PFSK-1 (cell line): Measurements from ENCODE around the gene OSBPL3.

Experiments used
- POLR2AphosphoS5 ChIP-seq: IDR thresholded peaks from 2 replicates; pipeline ENCODE4 v1.6.1; 2012; ENCODE audit warnings: low read depth, mild to moderate bottlenecking, control low read depth, low read length, moderate library complexity
- TAF1 ChIP-seq: IDR thresholded peaks from 2 replicates; pipeline ENCODE4 v1.6.1; 2012; ENCODE audit warnings: low read length, control low read depth, borderline replicate concordance; ENCODE audit not compliant: insufficient read depth
- TF ChIP-seq, protein P1 (sequence below), 2 experiments: IDR thresholded peaks; 2 replicates each; pipeline versions ENCODE4 v1.6.1 to v1.8.0; 2011 to 2012; ENCODE audit warnings: low read depth in 2 of 2, low read length in 2 of 2, control low read depth in 1 of 2, inconsistent platforms in 1 of 2, mild to moderate bottlenecking in 1 of 2, moderate library complexity in 1 of 2; ENCODE audit not compliant: insufficient read depth in 1 of 2

- TF ChIP-seq TAF1 (no peak), POLR2AphosphoS5 (no peak)
- TF ChIP-seq, protein P1, sequence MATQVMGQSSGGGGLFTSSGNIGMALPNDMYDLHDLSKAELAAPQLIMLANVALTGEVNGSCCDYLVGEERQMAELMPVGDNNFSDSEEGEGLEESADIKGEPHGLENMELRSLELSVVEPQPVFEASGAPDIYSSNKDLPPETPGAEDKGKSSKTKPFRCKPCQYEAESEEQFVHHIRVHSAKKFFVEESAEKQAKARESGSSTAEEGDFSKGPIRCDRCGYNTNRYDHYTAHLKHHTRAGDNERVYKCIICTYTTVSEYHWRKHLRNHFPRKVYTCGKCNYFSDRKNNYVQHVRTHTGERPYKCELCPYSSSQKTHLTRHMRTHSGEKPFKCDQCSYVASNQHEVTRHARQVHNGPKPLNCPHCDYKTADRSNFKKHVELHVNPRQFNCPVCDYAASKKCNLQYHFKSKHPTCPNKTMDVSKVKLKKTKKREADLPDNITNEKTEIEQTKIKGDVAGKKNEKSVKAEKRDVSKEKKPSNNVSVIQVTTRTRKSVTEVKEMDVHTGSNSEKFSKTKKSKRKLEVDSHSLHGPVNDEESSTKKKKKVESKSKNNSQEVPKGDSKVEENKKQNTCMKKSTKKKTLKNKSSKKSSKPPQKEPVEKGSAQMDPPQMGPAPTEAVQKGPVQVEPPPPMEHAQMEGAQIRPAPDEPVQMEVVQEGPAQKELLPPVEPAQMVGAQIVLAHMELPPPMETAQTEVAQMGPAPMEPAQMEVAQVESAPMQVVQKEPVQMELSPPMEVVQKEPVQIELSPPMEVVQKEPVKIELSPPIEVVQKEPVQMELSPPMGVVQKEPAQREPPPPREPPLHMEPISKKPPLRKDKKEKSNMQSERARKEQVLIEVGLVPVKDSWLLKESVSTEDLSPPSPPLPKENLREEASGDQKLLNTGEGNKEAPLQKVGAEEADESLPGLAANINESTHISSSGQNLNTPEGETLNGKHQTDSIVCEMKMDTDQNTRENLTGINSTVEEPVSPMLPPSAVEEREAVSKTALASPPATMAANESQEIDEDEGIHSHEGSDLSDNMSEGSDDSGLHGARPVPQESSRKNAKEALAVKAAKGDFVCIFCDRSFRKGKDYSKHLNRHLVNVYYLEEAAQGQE (IDR thresholded peaks at IDR 0.05; ENCODE audit: insufficient read depth in 1 of 2, low read depth in 2 of 2, low read length in 2 of 2) = no peak
These were observed 214.8 kb downstream of the OSBPL3 start for GRCh38 chr7:24764972-24765744.
